ENCODE results near the gene OTOF. TPM values are rescaled to one million over a fixed set of nuclear protein-coding genes. Genes with fewer than 3 reads are reported as not detected.
A peak's percentile ranks its signal among the peaks of the same experiment; 100 is the strongest.

Gene OTOF
- total and polyA plus RNA-seq, 2 of the 4 experiments (the other 2 are of a cell fraction): 0.03 TPM; not detected in 1

GRCh38 chr2:26504002-26504401, 26.1 kb upstream of the OTOF start:
- no peak overlapping the region for H3K14ac ChIP-seq (replicated peaks; ENCODE audit: low read depth, low read length)
- peaks cover 70% of the 10 kb centered on the region for H3K27me3 ChIP-seq (ENCODE audit: control insufficient read depth, insufficient read depth, low read length)
- H4K5ac ChIP-seq (ENCODE audit: low read depth, low read length): no peak overlapping the region
- H2BK120ac ChIP-seq (ENCODE audit: low read depth, low read length): no peak overlapping the region
- no peaks in the 10 kb centered on the region for H3K36me3 ChIP-seq (ENCODE audit: control insufficient read depth, insufficient read depth, low read length)
- no peak overlapping the region for H3K4ac ChIP-seq (ENCODE audit: low read depth, low read length)
- no peak overlapping the region for H2BK15ac ChIP-seq (ENCODE audit: low read depth, low read length)
- no peak overlapping the region for H3K4me3 ChIP-seq (ENCODE audit: insufficient read depth, low read depth, low read length)
- H2AFZ ChIP-seq (replicated peaks; ENCODE audit: low read length, poor library complexity): peak overlapping the region; percentile 53
- no peak overlapping the region for H2BK5ac ChIP-seq (ENCODE audit: low read depth, low read length, poor library complexity, severe bottlenecking)
- peaks cover 2% of the 10 kb centered on the region; the same call in 1 of the 2 replicates for H3K9me3 ChIP-seq (ENCODE audit: control insufficient read depth, insufficient read depth, low read length)
- ATAC-seq (ENCODE audit: low read depth) (no peak), DNase-seq (no peak)
- H3K18ac ChIP-seq (ENCODE audit: low read depth, low read length): no peak overlapping the region
- no peak overlapping the region for H4K91ac ChIP-seq (ENCODE audit: insufficient read depth, low read depth, low read length)
- no peaks in the 10 kb centered on the region for H4K20me1 ChIP-seq (ENCODE audit: insufficient read depth, low read length)
- dilution Hi-C loops (cut with HindIII; ENCODE audit: low sequenced_read_pairs, unreplicated experiment) (no loop called here), in situ Hi-C loops (cut with MboI; ENCODE audit: low sequenced_read_pairs) (no loop called here), intact Hi-C loops (cut with micrococcal nuclease) (no loop called here)
- TF ChIP-seq CEBPB (IDR thresholded peaks at IDR 0.05; ENCODE audit: low read depth, low read length): no peak
- no peak for TF ChIP-seq NFE2L2 (IDR thresholded peaks at IDR 0.05; ENCODE audit: low read depth, low read length)
- no peak for TF ChIP-seq USF2 (IDR thresholded peaks at IDR 0.05; ENCODE audit: low read depth, low read length)
- no peak for TF ChIP-seq BHLHE40 (IDR thresholded peaks at IDR 0.05; ENCODE audit: low read depth, low read length)
- TF ChIP-seq RCOR1 (IDR thresholded peaks at IDR 0.05; ENCODE audit: insufficient replicate concordance, low read length): no peak
- no peak for TF ChIP-seq POLR2A (IDR thresholded peaks at IDR 0.05; ENCODE audit: low read depth, low read length)
- no peak for TF ChIP-seq MAZ (IDR thresholded peaks at IDR 0.05; ENCODE audit: borderline replicate concordance, low read depth, low read length)
- TF ChIP-seq ELK1 (IDR thresholded peaks at IDR 0.05; ENCODE audit: borderline replicate concordance, low read depth, low read length): no peak
- no peak for TF ChIP-seq FOS (IDR thresholded peaks at IDR 0.05; ENCODE audit: low read depth, low read length)
- no peak for TF ChIP-seq RAD21 (IDR thresholded peaks at IDR 0.05; ENCODE audit: low read length)
- TF ChIP-seq CTCF (conservative IDR thresholded peaks at IDR 0.05; ENCODE audit: low read depth, low read length): no peak
- TF ChIP-seq RFX5 (IDR thresholded peaks at IDR 0.05; ENCODE audit: low read depth, low read length): no peak
- no peak for TF ChIP-seq MXI1 (IDR thresholded peaks at IDR 0.05; ENCODE audit: borderline replicate concordance, low read depth, low read length)
- no peak for TF ChIP-seq SMC3 (IDR thresholded peaks at IDR 0.05; ENCODE audit: low read depth, low read length)
- TF ChIP-seq CHD1 (IDR thresholded peaks at IDR 0.05; ENCODE audit: low read depth, low read length): no peak
- no peak for TF ChIP-seq MAFK (IDR thresholded peaks at IDR 0.05; ENCODE audit: low read depth, low read length)
- WGBS, 2 experiments (ENCODE audit: extremely low coverage in 2 of 2, insufficient read length in 1 of 2): 65% methylated on average over 2 of the region's 13 CpGs; no CpG with 5 or more reads in 1 of the 2 experiments
- H3K4me2 ChIP-seq (ENCODE audit: low read depth, low read length): no peak overlapping the region
- ChIA-PET CTCF (interaction anchor here (0.7 kb wide), 1 partner anchor 10 kb away, joined by 3 read pairs; no protein-coding TSS in a partner anchor), POLR2A (ENCODE audit: unreplicated experiment) (interaction anchor here (1.1 kb wide), 1 partner anchor 13 kb away, joined by 3 read pairs; no protein-coding TSS in a partner anchor)
- no peak overlapping the region for H2BK20ac ChIP-seq (ENCODE audit: low read depth, low read length)
- no peak overlapping the region for H4K8ac ChIP-seq (ENCODE audit: low read depth in 2 of 2, low read length in 2 of 2)
- no peak overlapping the region for H3K27ac ChIP-seq (ENCODE audit: insufficient read depth, low read length)
- BruUV-seq (replicated peaks): no TSS peak
- H2AK5ac ChIP-seq (ENCODE audit: low read depth, low read length): no peak overlapping the region
- peak overlapping the region; percentile 12 for H2AK9ac ChIP-seq (replicated peaks; ENCODE audit: low read depth, low read length, poor library complexity)
- H3K56ac ChIP-seq (ENCODE audit: extremely low read depth, insufficient read depth, low read length): no peak overlapping the region
- no peaks in the 10 kb centered on the region for H3K9me1 ChIP-seq (ENCODE audit: insufficient read depth, low read length)
- H3K79me1 ChIP-seq (ENCODE audit: low read depth in 1 of 2, low read length in 2 of 2): no peaks in the 10 kb centered on the region
- H3K23ac ChIP-seq (ENCODE audit: low read depth, low read length): no peak overlapping the region
- H3K9ac ChIP-seq (ENCODE audit: low read depth, low read length): no peak overlapping the region
- H3K4me1 ChIP-seq (ENCODE audit: control insufficient read depth, insufficient read depth, low read length): no peaks in the 10 kb centered on the region
